MM.1S (cell line): Measurements from ENCODE around the gene ZNF576.
"Not testable (repeated sequence)": the region's sequence is repeated elsewhere in the genome, so short reads cannot be mapped to it uniquely, and the experiment has no call there.

Experiments used
- DNase-seq: peaks from one replicate; pipeline ENCODE4 v3.0.0-alpha.2; 2015
- H2AFZ ChIP-seq: fragments of 300-600 bp; sonication (generic); 2 replicates; pipeline ENCODE4 v1.6.0; 2016; ENCODE audit warnings: antibody characterized with exemption, low read length
- H3F3A ChIP-seq: fragments of 300-600 bp; sonication (generic); 2 replicates; pipeline ENCODE4 v1.6.1; 2016; ENCODE audit warnings: mild to moderate bottlenecking, antibody characterized with exemption, low read length, moderate library complexity, mixed read lengths; ENCODE audit not compliant: insufficient read depth
- H3K27ac ChIP-seq: fragments of 300-600 bp; sonication (generic); 2 replicates; pipeline ENCODE4 v1.5.1; 2016; ENCODE audit warnings: mild to moderate bottlenecking, low read length
- H3K27me3 ChIP-seq: fragments of 300-600 bp; sonication (generic); replicated peaks from 2 replicates; pipeline ENCODE4 v1.6.0; 2016; ENCODE audit warnings: low read length; ENCODE audit not compliant: insufficient read depth
- H3K36me3 ChIP-seq: fragments of 300-600 bp; sonication (generic); replicated peaks from 2 replicates; pipeline ENCODE4 v1.6.1; 2016; ENCODE audit warnings: mild to moderate bottlenecking, low read length, mixed read lengths; ENCODE audit not compliant: insufficient read depth
- H3K4me1 ChIP-seq: fragments of 300-600 bp; sonication (generic); 2 replicates; pipeline ENCODE4 v1.6.1; 2016; ENCODE audit warnings: low read length, mixed read lengths
- H3K4me2 ChIP-seq: fragments of 300-600 bp; sonication (generic); 2 replicates; pipeline ENCODE4 v1.6.0; 2016; ENCODE audit warnings: low read depth, low read length
- H3K4me3 ChIP-seq: fragments of 300-600 bp; sonication (generic); 2 replicates; pipeline ENCODE4 v1.5.1; 2016; ENCODE audit warnings: low read length, mixed read lengths
- H3K79me2 ChIP-seq: fragments of 300-600 bp; sonication (generic); 2 replicates; pipeline ENCODE4 v1.6.1; 2016; ENCODE audit warnings: mixed run types, low read length, mixed read lengths
- H3K9ac ChIP-seq: fragments of 300-600 bp; sonication (generic); 2 replicates; pipeline ENCODE4 v1.6.1; 2016; ENCODE audit warnings: low read length, mixed read lengths
- H3K9me2 ChIP-seq: fragments of 300-600 bp; sonication (generic); replicated peaks from 2 replicates; pipeline ENCODE4 v1.6.1; 2016; ENCODE audit warnings: mild to moderate bottlenecking, low read length, mixed read lengths; ENCODE audit not compliant: insufficient read depth
- H3K9me3 ChIP-seq: fragments of 300-600 bp; sonication (generic); replicated peaks from 2 replicates; pipeline ENCODE4 v1.6.1; 2016; ENCODE audit warnings: mild to moderate bottlenecking, low read length, mixed read lengths; ENCODE audit not compliant: insufficient read depth
- H4K20me1 ChIP-seq: fragments of 300-600 bp; sonication (generic); 2 replicates; pipeline ENCODE4 v1.6.1; 2016; ENCODE audit warnings: mild to moderate bottlenecking, low read length, moderate library complexity, mixed read lengths; ENCODE audit not compliant: insufficient read depth
- CTCF ChIP-seq: fragments of 300-600 bp; sonication (generic); IDR thresholded peaks from 2 replicates; pipeline ENCODE4 v1.5.1; 2016; ENCODE audit warnings: antibody characterized with exemption, low read length, mixed read lengths
- EZH2 ChIP-seq: fragments of 300-600 bp; sonication (generic); optimal IDR thresholded peaks from 2 replicates; pipeline ENCODE3; 2017; ENCODE audit warnings: low read depth, mild to moderate bottlenecking, antibody characterized with exemption, low read length, mixed read lengths
- EZH2phosphoT487 ChIP-seq: fragments of 300-600 bp; sonication (generic); IDR thresholded peaks from 2 replicates; pipeline ENCODE4 v1.6.1; 2018; ENCODE audit warnings: antibody characterized with exemption, low read length

Gene ZNF576

DNA sequence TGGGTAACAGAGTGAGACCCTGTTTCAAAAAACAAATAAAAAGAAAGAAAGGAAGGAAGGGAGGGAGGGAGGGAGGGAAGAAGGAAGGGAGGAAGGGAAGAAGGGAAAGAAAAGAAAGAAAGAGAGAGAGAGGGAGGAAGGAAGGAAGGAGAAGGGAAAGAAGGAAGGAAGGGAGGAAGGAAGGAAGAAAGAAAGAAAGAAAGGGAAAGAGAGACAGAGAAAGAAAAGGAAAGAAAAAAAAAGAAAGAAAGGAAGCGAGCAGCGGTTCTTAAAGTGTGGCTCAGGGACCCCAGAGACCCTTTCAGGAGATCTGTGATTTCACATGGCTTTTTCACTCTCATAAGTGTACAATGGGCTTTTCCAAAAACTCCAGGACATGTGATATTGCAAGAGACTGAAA lies 53.1 kb downstream of the ZNF576 start:
- Histone ChIP-seq H3F3A (no peaks in the 10 kb centered on the region), H3K79me2 (no peaks in the 10 kb centered on the region), H3K9me2 (no peaks in the 10 kb centered on the region), H3K4me2 (no peak overlapping the region), H2AFZ (no peak overlapping the region), H3K9ac (no peak overlapping the region), H3K36me3 (no peaks in the 10 kb centered on the region), H3K4me1 (no peaks in the 10 kb centered on the region), H3K4me3 (no peak overlapping the region), H3K27me3 (no peaks in the 10 kb centered on the region), H3K27ac (no peak overlapping the region), H3K9me3 (no peaks in the 10 kb centered on the region), H4K20me1 (no peaks in the 10 kb centered on the region)
- DNase-seq, result no peak
- TF ChIP-seq EZH2phosphoT487 (no peak), EZH2 (no peak), CTCF (no peak)

GRCh38 chr19:43650276-43650675 lies 53.9 kb downstream of the ZNF576 start:
- H2AFZ ChIP-seq, H3K9me3 ChIP-seq, H3K4me2 ChIP-seq, H3K36me3 ChIP-seq, H3K4me3 ChIP-seq, H3K9ac ChIP-seq, H3K9me2 ChIP-seq, H3K79me2 ChIP-seq, H3K27ac ChIP-seq, H4K20me1 ChIP-seq, DNase-seq, H3K4me1 ChIP-seq, H3F3A ChIP-seq, H3K27me3 ChIP-seq: not testable (repeated sequence)
